Breast epithelium (tissue), 3 donors: ENCODE results near the gene VPS13C.

Experiments
- CTCF ChIP-seq, 3 donors: fragments of 450-650 bp; IDR thresholded peaks; one replicate each; pipeline ENCODE4 v1.5.1; 2016 to 2017; ENCODE audit warnings: antibody characterized with exemption in 3 of 3, mild to moderate bottlenecking in 3 of 3, moderate library complexity in 3 of 3
- POLR2AphosphoS5 ChIP-seq, 3 donors: sonication (generic); formaldehyde crosslinking; IDR thresholded peaks; one replicate each; pipeline ENCODE4 v1.6.1; 2017; ENCODE audit warnings: antibody characterized with exemption in 3 of 3

- TF ChIP-seq CTCF (IDR thresholded peaks at IDR 0.05), result no peak
- no peak for TF ChIP-seq POLR2AphosphoS5 (IDR thresholded peaks at IDR 0.05)
Measured at GRCh38 chr15:61938249-61938648, 122.0 kb downstream of the VPS13C start.
